RWPE2 (cell line): ENCODE results near the gene CRACR2B.

ENCODE experiments used
- ATAC-seq: fragments of 200-7000 bp; cut with Tn5 transposase; 3 replicates; pipeline ENCODE4 v1.9.1; 2021; ENCODE audit warnings: low read depth
- DNase-seq: peaks from one replicate; pipeline ENCODE4 v3.0.0-alpha.2; 2020; ENCODE audit warnings: low spot score
- H3K27ac ChIP-seq: fragments of 450-650 bp; 2 replicates; pipeline ENCODE4 v1.5.1; 2017; ENCODE audit warnings: mild to moderate bottlenecking; ENCODE audit not compliant: poor library complexity, severe bottlenecking
- H3K27me3 ChIP-seq: fragments of 250-450 bp; sonication (Bioruptor Pico); 2 replicates; pipeline ENCODE4 v1.5.1; 2021; ENCODE audit warnings: mild to moderate bottlenecking, moderate library complexity; ENCODE audit not compliant: insufficient read depth, poor library complexity, severe bottlenecking
- H3K36me3 ChIP-seq: fragments of 250-450 bp; sonication (Bioruptor Pico); 2 replicates; pipeline ENCODE4 v1.5.1; 2020; ENCODE audit warnings: low read depth, mild to moderate bottlenecking, moderate library complexity
- H3K4me1 ChIP-seq: fragments of 250-450 bp; sonication (Bioruptor Pico); 2 replicates; pipeline ENCODE4 v1.5.1; 2021; ENCODE audit warnings: mild to moderate bottlenecking, moderate library complexity; ENCODE audit not compliant: insufficient read depth, poor library complexity, severe bottlenecking
- H3K4me3 ChIP-seq: fragments of 250-450 bp; sonication (Bioruptor Pico); 2 replicates; pipeline ENCODE4 v1.5.1; 2021; ENCODE audit warnings: mild to moderate bottlenecking, moderate library complexity; ENCODE audit not compliant: severe bottlenecking
- H3K9me3 ChIP-seq: fragments of 250-450 bp; sonication (Bioruptor Pico); 2 replicates; pipeline ENCODE4 v1.5.1; 2021; ENCODE audit warnings: mild to moderate bottlenecking, moderate library complexity; ENCODE audit not compliant: severe bottlenecking
- TF ChIP-seq, protein P1 (sequence below): fragments of 450-650 bp; IDR thresholded peaks from one replicate; pipeline ENCODE4 v1.5.1; 2017; ENCODE audit warnings: mild to moderate bottlenecking, moderate library complexity; ENCODE audit not compliant: poor library complexity, severe bottlenecking

The CRACR2B gene

DNA sequence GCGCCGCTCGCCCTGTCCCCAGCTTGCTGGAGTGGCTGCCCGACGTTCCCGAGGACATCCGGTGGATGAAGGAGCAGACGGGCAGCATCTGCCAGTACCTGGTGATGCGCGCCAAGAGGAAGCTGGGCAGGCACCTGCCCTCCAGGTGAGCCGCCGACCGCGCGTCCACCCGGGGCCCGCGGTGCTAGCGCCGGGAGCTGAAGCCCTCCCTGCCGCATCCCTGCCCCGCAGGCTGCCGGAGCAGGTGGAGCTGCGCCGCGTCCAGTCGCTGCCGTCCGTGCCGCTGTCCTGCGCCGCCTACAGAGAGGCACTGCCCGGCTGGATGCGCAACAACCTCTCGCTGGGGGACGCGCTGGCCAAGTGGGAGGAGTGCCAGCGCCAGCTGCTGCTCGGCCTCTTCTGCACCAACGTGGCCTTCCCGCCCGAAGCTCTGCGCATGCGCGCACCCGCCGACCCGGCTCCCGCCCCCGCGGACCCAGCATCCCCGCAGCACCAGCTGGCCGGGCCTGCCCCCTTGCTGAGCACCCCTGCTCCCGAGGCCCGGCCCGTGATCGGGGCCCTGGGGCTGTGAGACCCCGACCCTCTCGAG lies 3.3 kb upstream of the CRACR2B start:
- H3K4me1 ChIP-seq = peaks cover 13% of the 10 kb centered on the region
- H3K9me3 ChIP-seq = no peaks in the 10 kb centered on the region
- no peak overlapping the region for H3K4me3 ChIP-seq
- no peak overlapping the region for H3K27ac ChIP-seq
- TF ChIP-seq, protein P1, sequence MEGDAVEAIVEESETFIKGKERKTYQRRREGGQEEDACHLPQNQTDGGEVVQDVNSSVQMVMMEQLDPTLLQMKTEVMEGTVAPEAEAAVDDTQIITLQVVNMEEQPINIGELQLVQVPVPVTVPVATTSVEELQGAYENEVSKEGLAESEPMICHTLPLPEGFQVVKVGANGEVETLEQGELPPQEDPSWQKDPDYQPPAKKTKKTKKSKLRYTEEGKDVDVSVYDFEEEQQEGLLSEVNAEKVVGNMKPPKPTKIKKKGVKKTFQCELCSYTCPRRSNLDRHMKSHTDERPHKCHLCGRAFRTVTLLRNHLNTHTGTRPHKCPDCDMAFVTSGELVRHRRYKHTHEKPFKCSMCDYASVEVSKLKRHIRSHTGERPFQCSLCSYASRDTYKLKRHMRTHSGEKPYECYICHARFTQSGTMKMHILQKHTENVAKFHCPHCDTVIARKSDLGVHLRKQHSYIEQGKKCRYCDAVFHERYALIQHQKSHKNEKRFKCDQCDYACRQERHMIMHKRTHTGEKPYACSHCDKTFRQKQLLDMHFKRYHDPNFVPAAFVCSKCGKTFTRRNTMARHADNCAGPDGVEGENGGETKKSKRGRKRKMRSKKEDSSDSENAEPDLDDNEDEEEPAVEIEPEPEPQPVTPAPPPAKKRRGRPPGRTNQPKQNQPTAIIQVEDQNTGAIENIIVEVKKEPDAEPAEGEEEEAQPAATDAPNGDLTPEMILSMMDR = no peak
- peaks cover 13% of the 10 kb centered on the region for H3K27me3 ChIP-seq
- DNase-seq (no peak), ATAC-seq (no peak)
- no peaks in the 10 kb centered on the region for H3K36me3 ChIP-seq

DNA sequence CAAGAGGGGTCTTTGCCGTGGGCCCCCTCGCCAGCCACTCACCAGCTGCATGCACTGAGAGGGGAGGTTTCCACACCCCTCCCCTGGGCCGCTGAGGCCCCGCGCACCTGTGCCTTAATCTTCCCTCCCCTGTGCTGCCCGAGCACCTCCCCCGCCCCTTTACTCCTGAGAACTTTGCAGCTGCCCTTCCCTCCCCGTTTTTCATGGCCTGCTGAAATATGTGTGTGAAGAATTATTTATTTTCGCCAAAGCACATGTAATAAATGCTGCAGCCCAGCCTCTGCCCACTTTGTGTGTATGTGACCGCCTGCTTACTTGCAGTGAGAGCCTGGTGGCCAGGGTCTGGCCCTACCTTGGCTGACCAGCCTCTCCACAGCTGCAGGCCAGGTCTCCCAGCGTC lies 2.8 kb upstream of the CRACR2B start:
- Histone ChIP-seq H3K36me3 (no peaks in the 10 kb centered on the region), H3K4me1 (peaks cover 13% of the 10 kb centered on the region), H3K27ac (no peak overlapping the region), H3K9me3 (no peaks in the 10 kb centered on the region), H3K27me3 (peaks cover 18% of the 10 kb centered on the region), H3K4me3 (no peak overlapping the region)
- TF ChIP-seq, protein P1 = no peak
- DNase-seq (no peak), ATAC-seq (no peak)

DNA sequence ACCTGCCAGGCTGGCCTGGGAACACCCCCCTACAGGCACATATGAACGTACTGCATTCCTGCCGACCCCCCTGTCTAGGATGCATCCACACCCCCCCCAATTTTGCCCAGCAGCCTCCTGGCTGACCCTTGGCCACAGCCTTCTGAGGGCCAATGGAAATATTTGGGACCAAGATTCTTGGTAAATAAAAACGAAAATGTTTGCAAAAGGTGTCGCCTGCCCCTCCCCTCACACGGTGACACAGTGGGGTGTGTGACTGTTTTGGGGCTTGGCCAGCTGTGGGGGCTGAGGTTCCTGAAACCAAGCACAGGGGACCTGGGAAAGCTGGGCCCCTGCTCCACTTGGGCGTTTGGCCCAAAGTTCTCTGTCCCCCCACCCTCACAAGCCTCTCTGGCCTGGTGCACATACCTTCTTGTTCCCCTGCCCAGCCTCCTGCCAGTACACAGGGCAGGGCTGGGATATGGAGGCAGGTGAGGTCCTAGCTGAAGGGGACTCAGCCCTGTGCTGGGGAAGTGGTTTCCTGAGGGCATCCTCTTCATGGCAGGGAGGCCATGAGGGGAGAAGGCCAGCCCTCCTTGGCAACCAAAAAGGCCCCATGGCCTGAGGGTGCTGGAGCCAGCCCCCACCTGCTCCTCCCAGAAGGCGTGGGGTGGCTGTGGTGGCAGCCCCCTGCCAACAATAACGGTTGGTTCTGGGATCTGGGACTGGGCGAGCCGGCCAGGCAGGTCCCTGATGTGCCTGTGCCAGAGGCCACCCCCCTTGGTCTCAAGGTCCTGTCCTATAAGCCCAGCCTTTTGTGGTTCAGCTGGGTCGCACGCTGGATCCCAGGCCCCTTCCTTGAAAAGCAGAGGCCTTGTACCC lies 2.1 kb upstream of the CRACR2B start:
- H3K4me1 ChIP-seq = peaks cover 13% of the 10 kb centered on the region
- H3K4me3 ChIP-seq = no peak overlapping the region
- no peak for DNase-seq
- no peaks in the 10 kb centered on the region for H3K9me3 ChIP-seq
- H3K27ac ChIP-seq = no peak overlapping the region
- H3K36me3 ChIP-seq = no peaks in the 10 kb centered on the region
- H3K27me3 ChIP-seq = peaks cover 18% of the 10 kb centered on the region
- ATAC-seq = no peak
- TF ChIP-seq, protein P1 = no peak

DNA sequence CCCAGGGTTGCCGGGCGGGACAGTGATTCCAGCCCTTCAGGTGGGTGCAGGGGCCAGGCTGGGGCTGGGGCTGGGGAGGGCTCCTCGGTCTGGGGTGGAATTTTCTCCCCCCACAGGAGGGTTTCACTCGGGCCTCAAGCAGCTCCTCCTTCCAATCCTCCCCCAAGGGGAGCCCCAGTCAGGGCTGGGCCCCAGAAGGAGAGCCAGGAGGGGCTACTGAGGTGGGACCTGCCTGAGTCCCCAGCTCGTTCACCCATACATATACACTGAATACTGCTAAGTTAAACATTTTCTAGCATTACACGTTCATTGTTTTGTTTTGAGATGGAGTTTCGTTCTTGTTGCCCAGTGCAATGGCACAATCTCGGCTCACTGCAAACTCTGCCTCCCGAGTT lies 1.5 kb upstream of the CRACR2B start:
- Histone ChIP-seq H3K4me1 (peaks cover 7% of the 10 kb centered on the region), H3K27ac (no peak overlapping the region), H3K4me3 (no peak overlapping the region), H3K9me3 (no peaks in the 10 kb centered on the region), H3K27me3 (peaks cover 18% of the 10 kb centered on the region), H3K36me3 (no peaks in the 10 kb centered on the region)
- TF ChIP-seq, protein P1 = no peak
- ATAC-seq (no peak), DNase-seq (no peak)

DNA sequence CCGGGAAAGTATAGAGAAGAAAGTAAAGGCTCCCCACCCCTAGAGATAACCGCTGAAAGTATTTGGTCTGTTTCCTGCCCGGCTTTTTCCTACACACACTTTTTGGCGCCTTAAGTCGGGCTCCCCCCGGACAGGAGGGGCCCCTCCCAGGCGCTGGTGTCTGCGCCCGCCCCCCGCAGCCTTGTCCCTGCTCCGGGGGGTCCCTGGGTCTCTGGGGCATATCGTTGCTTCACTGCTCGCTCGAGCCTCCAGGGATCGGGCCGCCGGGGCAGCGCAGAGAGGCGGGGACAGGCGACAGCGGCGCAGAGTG lies 928 bp upstream of the CRACR2B start:
- no peak for ATAC-seq
- DNase-seq = no peak
- Histone ChIP-seq H3K9me3 (no peaks in the 10 kb centered on the region), H3K27me3 (peaks cover 18% of the 10 kb centered on the region), H3K27ac (no peak overlapping the region), H3K4me1 (peaks cover 3% of the 10 kb centered on the region), H3K4me3 (peak overlapping the region; percentile 24), H3K36me3 (no peaks in the 10 kb centered on the region)
- TF ChIP-seq, protein P1 = no peak
